ENCODE results near the gene SCN3A.

DNA sequence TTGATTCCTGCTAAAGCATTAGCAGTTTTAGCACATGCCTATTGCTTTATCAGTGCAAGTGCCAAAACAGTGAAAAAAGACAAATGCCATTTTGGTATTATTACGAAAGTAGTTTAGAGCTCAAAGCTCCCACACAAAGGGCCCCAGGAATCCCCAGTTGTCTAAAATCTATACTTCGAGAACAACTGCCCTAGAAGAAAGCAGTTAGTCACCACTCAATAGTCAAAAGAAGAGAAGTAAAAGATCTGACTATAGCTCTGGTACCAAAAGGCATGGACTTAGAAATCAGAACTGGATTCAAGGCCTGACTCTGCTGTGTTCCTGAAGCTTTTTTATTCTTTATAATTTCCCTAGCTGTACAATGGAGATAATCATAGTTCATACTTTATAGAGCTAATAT, 21.8 kb downstream of the SCN3A start:
- TF ChIP-seq, protein P1, sequence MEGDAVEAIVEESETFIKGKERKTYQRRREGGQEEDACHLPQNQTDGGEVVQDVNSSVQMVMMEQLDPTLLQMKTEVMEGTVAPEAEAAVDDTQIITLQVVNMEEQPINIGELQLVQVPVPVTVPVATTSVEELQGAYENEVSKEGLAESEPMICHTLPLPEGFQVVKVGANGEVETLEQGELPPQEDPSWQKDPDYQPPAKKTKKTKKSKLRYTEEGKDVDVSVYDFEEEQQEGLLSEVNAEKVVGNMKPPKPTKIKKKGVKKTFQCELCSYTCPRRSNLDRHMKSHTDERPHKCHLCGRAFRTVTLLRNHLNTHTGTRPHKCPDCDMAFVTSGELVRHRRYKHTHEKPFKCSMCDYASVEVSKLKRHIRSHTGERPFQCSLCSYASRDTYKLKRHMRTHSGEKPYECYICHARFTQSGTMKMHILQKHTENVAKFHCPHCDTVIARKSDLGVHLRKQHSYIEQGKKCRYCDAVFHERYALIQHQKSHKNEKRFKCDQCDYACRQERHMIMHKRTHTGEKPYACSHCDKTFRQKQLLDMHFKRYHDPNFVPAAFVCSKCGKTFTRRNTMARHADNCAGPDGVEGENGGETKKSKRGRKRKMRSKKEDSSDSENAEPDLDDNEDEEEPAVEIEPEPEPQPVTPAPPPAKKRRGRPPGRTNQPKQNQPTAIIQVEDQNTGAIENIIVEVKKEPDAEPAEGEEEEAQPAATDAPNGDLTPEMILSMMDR (conservative IDR thresholded peaks at IDR 0.05; ENCODE audit: low read depth, low read length) = no peak
- TF ChIP-seq BHLHE40 (IDR thresholded peaks at IDR 0.05; ENCODE audit: low read depth, low read length) (no peak), POLR2A (IDR thresholded peaks at IDR 0.05; ENCODE audit: low read depth, low read length) (no peak), RFX5 (IDR thresholded peaks at IDR 0.05; ENCODE audit: low read depth, low read length) (no peak)
- TF ChIP-seq, protein P2, sequence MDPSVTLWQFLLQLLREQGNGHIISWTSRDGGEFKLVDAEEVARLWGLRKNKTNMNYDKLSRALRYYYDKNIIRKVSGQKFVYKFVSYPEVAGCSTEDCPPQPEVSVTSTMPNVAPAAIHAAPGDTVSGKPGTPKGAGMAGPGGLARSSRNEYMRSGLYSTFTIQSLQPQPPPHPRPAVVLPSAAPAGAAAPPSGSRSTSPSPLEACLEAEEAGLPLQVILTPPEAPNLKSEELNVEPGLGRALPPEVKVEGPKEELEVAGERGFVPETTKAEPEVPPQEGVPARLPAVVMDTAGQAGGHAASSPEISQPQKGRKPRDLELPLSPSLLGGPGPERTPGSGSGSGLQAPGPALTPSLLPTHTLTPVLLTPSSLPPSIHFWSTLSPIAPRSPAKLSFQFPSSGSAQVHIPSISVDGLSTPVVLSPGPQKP (IDR thresholded peaks at IDR 0.05; ENCODE audit: borderline replicate concordance, low read depth, low read length) = no peak

Measured in IMR-90 (cell line).